Islet of Langerhans (tissue), 1 donor: Measurements from ENCODE around the gene KRTAP5-2.

Experiments used
- FAIRE-seq: peaks from one replicate; lab custom pipeline; 2011; peaks lifted over from hg19 to GRCh38; lab: Jason Lieb, UNC

KRTAP5-2 gene

GRCh38 chr11:1567052-1567720 lies 30.9 kb downstream of the KRTAP5-2 start:
- FAIRE-seq, result no peak

DNA sequence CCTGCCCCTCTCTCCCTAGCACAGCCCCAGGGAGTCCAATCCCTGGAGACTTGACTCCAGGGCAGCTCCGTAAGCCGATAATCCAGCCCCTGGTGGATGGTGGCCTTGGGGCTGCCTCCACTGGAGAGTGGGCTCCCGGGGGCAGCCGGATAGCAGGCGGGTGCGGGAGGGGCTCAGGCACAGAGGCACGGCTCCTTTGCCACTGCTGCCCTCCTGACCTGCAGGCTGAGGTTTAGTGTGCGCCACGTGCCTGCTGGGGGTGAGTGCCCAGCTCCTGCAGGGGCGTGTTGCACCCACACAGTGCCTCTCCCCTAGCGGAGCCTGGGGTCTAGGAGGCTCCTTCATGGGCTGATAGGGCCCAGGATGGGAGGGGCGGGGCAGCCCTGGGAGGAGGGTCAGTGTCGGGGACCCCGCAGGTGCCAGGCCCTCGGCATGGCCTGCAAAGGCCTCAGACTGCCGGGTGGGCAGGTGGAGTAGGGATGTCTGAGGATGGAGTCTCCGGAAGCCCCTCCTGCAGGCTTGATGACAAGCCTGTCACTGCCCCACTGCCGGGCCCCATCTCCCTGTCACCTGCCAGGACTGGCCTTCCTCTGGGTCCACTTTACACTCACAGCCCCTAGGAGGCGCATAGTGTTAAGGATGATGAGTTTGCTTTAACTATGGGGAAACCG lies 31.6 kb downstream of the KRTAP5-2 start:
- FAIRE-seq, result no peak

DNA sequence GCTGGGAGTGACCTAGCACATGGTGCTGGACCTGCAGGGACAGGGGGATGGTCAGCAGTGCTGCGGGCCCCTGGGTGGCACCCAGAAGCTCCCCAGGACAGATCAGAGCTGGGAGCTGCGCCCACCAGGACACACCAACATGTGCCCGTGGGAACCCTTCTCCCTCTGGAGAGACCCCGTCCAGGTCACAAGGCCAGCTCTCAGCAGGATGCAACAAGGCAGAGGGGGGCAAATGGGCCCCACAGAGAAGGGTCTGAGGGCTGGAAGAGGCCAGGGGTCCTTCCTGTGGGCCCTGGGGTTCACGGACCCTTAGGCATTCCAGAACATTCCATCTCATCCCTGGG lies 32.2 kb downstream of the KRTAP5-2 start:
- FAIRE-seq, result no peak

DNA sequence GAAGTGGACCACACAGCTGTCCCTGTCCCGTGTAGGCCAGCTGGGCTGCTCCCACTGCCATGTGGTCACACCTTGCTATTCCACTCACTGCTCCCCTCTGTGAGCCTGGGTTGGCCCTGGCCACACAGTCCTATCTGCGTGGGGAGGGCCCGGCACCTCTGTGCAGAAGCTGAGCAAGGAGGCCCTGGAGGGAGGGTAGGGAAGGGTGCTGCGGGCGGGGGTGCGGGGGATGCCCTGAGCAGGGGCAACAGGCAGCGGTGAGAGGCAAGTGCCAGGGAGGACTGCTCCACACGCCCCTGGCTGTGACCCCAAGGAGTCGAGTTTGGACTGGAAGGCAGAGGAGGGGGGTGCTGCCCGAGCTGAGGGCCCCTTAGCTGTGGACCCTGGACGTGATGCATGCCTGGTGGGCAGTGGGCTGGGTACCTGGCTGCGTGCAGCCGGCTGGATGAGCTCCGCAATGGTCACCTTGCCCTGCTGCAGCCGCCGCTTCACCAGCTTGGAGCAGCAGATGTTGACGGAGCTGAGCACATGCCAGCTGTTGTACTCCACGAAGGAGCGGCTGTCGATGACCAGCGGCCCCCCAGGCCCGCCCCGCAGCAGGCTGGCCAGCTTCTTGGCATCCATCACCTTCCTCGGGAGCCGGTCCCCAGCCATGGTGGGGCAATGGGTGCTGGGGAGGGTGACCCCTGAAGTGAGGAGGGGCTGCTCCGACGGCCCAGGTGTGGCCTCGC lies 32.8 kb downstream of the KRTAP5-2 start:
- no peak for FAIRE-seq

DNA sequence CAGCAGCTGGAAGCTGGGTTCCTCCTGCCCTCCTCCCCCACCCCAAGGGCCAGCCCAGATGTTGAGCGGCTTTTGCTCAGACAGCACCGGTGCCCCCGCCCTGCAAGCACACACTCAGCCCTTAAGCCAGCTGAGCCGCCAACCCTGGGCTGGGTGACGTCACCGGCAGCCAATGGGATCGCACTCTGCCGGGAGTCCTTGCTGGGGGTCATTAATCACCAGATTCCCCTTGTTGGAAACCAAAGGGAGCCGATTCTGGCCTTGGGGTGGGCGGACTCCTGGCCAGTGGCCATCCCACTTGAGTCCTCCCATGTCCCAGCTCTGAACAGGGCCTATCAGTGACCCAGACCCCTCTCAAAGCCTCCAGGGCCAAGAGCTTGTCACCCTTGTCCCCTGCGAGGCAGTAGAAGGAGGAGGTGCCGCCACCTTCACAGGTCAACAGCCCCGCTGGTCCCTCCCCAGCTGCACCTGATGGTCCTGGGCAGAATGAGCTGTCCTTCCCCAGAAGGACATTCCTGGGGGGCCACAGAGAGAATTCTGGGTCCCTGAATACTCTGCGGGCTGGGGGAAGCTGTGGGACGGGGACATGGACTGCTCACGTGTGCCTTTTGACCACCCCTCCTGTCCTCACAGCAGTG lies 33.4 kb downstream of the KRTAP5-2 start:
- FAIRE-seq, result no peak

DNA sequence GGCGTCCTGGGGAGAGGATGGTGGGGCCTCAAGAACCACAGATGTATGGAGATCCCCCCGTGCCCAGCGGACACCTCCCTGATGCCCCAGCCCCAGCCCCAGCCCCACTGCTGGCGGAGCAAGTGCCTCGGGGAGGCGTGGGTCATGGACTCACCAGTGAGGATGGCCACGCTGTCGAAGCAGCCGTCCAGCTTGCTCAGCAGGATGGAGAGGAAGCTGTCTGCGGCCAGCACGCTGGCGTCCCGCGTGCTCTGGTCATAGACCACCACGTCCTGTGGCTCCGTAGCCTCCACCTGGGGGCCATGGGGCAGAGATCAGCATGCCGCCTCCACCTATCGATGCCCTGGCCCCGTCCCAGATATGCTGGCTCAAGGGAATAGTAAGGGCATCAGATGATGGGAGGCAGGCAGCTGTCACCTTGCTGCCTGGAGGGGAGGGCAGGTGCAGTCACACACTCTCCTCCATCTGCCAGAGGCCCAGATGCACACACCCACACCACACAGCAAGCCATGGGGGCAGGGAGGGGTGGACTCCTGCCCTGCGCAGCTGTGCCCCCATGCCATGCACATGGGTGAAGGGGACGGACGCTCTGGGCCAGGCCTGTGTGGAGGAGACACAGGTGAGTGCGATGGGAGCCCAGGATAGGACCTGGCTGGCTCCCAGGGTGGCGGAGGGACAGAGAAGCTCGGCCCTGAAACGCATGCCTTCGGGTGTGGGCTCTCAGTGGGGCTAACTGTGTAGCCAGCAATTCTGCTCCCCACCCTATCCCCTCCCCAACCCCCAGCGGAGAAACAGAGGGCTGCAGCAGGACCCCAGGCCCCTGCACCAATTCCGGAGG lies 34.2 kb downstream of the KRTAP5-2 start:
- no peak for FAIRE-seq

- FAIRE-seq, result no peak
These were observed 34.9 kb downstream of the KRTAP5-2 start for GRCh38 chr11:1563149-1563638.

- no peak for FAIRE-seq
These were observed 35.5 kb downstream of the KRTAP5-2 start for GRCh38 chr11:1562469-1563148.

DNA sequence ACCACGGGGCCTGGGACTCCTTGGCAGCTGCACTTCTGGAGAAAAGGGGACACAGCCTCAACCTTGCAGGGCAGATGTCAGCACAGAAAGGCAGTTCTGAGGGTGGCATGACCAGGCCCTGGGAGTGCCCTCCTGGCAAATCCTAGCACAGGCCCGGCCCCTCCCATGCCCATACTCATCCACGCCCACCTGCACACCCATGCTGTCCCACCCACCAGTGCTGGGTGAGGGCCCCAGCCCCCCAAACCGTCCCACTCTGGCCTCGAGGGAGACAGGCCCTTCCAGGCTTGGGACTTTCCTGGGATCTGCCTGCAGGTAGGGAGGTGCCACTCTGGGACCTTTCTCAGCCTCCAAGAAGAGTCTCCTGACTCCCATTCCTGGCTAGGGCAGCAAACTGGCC lies 36.1 kb downstream of the KRTAP5-2 start:
- no peak for FAIRE-seq

DNA sequence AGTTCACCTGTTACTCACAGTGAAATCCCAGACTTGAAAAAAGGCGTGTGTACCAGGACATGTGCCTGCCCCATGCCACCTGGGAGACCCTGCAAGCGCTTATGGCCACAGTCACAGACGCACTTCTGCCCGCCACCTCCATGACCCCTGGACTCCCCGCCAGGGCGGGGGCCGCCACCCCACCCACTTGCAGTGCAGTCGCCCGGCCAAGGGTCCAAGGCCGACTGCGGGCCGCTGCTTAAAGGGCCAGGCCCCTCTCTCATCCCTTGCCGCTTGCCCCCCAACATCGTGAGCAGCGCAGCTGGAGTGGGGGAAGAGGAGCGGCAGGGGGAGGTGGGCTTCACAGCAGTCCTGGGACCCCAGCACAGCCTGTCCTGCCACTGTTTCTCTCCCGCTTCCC lies 36.8 kb downstream of the KRTAP5-2 start:
- FAIRE-seq, result no peak

DNA sequence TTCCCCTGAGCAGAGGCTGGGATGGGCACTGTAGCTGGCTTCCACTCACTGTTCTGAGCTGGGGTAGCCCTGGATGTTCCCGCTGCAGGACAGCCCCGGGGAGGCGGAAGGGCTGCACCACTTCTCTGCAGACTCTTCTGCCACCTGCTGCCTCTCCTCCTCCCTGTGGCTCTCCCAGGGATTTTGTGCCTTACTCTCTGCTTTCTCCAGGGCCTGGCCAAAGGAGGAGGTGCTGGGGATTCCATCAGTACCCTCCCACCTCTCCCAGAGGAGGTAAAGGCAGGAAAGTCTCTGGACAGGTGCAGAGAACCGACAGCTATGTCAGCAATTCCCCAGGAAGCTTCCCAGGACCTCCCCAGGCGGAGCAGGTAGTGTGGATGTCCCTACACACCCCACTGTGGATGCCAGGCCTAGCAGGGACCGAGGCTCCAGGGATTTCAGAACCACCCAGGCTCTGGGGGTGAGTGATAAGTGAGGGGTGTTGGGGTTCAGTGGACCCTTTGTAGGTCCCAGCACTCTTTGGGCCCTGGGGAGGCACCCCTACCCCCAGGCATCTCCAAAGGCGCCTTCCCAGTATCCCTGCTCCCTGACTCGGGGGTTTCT lies 37.3 kb downstream of the KRTAP5-2 start:
- FAIRE-seq, result no peak

DNA sequence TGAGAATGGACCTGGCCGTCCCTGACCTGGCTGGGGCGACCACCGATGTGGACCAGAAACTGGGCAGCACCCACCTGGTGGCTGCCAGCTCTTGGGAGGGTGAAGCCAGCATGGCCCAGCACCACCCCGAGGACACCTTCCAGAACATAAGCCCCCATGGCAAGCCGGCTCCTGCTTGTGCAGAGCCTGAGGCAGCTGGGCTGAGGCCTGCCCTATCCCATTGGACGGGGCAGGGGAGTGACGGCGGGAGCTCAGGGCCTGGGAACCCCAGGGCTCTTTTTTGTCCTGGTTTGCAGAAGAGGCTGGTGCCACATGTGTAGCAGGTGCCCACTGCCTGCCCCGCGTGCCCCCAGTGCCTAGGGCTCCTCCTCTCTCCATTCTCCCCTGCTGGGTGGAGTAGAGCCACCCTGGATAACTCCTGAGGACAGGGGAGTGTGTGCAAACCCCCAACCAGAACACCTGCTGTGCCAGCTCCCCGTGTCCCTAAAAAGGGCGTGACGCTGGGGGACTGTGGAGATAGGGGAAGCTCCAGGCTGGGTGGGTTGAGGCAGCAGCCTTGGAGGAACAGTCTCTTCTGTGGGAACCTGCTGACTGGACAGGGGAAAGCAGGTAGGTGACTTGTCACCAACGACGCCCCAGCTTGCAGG lies 38.0 kb downstream of the KRTAP5-2 start:
- FAIRE-seq, result no peak

DNA sequence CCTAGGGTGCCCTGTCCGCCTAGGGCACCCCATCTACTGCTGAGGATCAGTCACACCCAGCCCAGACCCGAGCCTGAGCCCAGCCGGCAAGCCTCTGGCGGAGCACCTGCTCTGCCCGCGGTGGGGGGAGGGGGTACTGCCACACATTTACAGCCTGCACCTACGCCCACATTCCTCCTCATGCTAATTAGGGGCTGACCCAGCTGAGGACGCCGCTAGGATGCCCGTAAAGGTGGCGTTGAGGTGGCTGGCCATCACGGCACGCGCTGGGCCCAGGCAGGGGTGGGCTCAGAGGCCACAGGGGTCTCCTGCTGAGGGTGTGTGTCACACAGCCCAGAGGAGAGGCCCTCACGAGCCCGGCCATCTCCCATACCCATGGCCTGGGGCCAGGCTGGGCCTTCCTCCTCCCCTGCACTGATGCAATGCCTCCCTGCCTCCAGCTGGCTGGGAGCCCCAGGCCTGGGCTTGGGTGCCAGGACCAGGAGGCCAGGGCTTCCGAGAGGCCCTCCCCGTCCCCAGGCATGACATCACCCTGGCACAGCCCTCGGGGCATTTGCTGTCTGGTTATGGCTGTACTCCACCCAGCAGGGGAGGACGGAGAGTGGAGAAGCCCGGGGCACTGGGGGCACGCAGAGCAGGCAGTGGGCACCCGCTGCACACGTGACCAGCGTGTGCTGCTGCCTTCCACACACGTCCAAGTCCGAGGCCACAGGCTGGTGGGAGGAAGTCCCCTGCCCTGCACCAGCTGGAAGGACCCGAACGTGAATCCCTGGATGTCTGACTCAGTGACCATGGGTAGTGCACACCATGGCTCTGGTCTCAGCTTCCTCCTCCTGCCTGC lies 38.8 kb downstream of the KRTAP5-2 start:
- FAIRE-seq, result no peak

DNA sequence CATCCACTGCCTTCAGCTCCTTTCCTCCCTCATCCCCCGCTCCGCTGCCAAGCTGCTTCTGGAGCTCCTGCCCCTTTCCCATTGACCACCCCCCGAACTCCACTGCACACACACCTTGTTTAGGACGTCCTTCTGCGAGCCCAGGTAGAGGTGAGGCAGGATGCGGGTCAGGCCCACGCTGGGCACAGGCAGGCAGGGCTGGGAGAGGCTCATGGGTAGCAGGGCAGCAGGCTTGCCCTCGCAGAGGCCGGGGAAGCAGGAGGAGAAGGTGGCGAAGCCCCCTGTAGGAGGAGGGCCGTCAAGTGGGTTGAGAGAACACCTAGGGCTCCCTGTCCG lies 39.4 kb downstream of the KRTAP5-2 start:
- no peak for FAIRE-seq

GRCh38 chr11:1557904-1558774 lies 40.0 kb downstream of the KRTAP5-2 start:
- no peak for FAIRE-seq

- no peak for FAIRE-seq
These were observed 40.8 kb downstream of the KRTAP5-2 start for GRCh38 chr11:1557051-1557884.

DNA sequence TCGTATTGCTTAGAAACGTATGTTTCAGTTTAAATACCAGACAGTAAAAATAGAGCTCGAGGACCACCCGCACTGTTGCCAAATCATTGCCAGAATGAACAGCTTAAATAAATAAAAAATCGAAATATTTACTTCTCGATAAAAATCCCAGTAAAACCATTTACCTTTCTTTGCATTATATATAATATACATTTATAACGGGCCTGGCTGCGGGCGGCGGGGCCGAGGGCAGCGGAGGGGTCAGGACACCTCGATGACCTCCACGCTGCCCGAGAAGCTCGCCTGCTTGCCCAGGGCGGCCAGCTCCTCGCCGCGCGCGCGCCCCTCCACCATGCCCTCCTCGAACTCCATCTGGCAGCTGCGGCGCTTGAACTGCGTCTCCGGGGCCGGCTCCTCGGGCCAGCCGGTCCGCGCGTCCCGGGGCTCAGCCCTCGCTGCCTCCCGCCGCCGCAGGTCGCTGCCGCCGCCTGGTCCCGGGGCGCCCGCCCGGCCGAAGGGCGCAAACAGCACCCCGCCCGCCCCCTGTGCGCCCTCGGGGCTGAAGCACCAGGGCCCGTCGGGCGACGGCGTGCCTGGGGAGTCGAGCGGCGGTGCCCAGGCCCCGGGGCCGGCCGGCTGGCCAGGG lies 41.7 kb downstream of the KRTAP5-2 start:
- no peak for FAIRE-seq
